ENCODE data around the gene IL34. TPM values are rescaled to one million over a fixed set of nuclear protein-coding genes. Genes with fewer than 3 reads are reported as not detected.

Gene IL34
- total and polyA plus RNA-seq, 2 of the 13 experiments (the other 11 are each of a cell fraction or from before 2014, with no cell fraction given): 1.2 to 1.3 TPM

DNA sequence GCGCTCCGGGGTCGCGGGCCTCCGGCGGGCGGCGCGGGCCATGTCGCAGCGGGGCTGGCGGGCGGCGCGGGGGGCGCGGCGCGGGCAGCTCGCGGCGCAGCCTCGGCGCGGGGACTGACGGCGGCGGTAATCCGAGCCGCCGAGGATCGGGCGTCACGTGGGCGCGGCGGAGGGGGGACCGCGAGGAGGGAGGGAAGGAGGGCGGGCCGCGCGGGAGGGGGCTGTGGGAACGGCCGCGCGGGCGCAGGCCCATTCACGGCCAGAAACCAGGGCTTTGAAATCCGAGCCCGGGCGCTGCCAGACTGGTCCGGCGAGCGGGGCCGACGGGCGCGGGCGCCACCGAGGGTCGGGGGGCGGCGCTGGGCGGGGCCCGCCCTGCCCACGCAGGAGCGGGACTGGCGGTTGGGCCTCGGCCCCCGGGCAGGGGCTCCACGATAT is 39.6 kb downstream of the IL34 start, which contains the start of gene MTSS2 (continued):
- TF ChIP-seq GABPA (IDR thresholded peaks at IDR 0.05; ENCODE audit: low read depth, low read length): no peak
- TF ChIP-seq GABPA (CRISPR knock-in tag; IDR thresholded peaks at IDR 0.05; ENCODE audit: low read depth): no peak
- no peak for TF ChIP-seq ZBTB40 (IDR thresholded peaks at IDR 0.05)
- no peak; the same call in 1 of the 2 replicates for TF ChIP-seq ZBTB40 (CRISPR knock-in tag; IDR thresholded peaks at IDR 0.05)
- peak in 1 of 2 experiments; percentile 18; a peak in 1 of 4 replicates for TF ChIP-seq POLR2A (IDR thresholded peaks at IDR 0.05; ENCODE audit: insufficient read depth in 1 of 2, low read depth in 2 of 2, low read length in 2 of 2)
- no peak for TF ChIP-seq ZNF530 (CRISPR knock-in tag; IDR thresholded peaks at IDR 0.05; ENCODE audit: low read depth)
- TF ChIP-seq ZNF740 (CRISPR knock-in tag; IDR thresholded peaks at IDR 0.05): no peak
- no peak for TF ChIP-seq TP53 (CRISPR knock-in tag; conservative IDR thresholded peaks at IDR 0.05)
- TF ChIP-seq THYN1 (CRISPR knock-in tag; IDR thresholded peaks at IDR 0.05; ENCODE audit: borderline replicate concordance, low read depth): no peak
- 0 out of 2 replicates have a peak, but pooled peaks have one; percentile 29 for TF ChIP-seq ZNF766 (CRISPR knock-in tag; IDR thresholded peaks at IDR 0.05; ENCODE audit: borderline replicate concordance)
- no peak for TF ChIP-seq FLYWCH1 (CRISPR knock-in tag; IDR thresholded peaks at IDR 0.05)
- no peak for TF ChIP-seq ZNF792 (CRISPR knock-in tag; IDR thresholded peaks at IDR 0.05)
- TF ChIP-seq PITX1 (CRISPR knock-in tag; IDR thresholded peaks at IDR 0.05): 0 out of 2 replicates have a peak, but pooled peaks have one; percentile 5
- TF ChIP-seq ZZZ3 (CRISPR knock-in tag; IDR thresholded peaks at IDR 0.05; ENCODE audit: borderline replicate concordance): no peak
- TF ChIP-seq RAD51 (IDR thresholded peaks at IDR 0.05; ENCODE audit: borderline replicate concordance): no peak
- TF ChIP-seq MEIS1 (CRISPR knock-in tag; IDR thresholded peaks at IDR 0.05; ENCODE audit: borderline replicate concordance): no peak
- TF ChIP-seq NFYB (CRISPR knock-in tag; IDR thresholded peaks at IDR 0.05): 0 out of 2 replicates have a peak, but pooled peaks have one; percentile 12
- TF ChIP-seq, protein P1, sequence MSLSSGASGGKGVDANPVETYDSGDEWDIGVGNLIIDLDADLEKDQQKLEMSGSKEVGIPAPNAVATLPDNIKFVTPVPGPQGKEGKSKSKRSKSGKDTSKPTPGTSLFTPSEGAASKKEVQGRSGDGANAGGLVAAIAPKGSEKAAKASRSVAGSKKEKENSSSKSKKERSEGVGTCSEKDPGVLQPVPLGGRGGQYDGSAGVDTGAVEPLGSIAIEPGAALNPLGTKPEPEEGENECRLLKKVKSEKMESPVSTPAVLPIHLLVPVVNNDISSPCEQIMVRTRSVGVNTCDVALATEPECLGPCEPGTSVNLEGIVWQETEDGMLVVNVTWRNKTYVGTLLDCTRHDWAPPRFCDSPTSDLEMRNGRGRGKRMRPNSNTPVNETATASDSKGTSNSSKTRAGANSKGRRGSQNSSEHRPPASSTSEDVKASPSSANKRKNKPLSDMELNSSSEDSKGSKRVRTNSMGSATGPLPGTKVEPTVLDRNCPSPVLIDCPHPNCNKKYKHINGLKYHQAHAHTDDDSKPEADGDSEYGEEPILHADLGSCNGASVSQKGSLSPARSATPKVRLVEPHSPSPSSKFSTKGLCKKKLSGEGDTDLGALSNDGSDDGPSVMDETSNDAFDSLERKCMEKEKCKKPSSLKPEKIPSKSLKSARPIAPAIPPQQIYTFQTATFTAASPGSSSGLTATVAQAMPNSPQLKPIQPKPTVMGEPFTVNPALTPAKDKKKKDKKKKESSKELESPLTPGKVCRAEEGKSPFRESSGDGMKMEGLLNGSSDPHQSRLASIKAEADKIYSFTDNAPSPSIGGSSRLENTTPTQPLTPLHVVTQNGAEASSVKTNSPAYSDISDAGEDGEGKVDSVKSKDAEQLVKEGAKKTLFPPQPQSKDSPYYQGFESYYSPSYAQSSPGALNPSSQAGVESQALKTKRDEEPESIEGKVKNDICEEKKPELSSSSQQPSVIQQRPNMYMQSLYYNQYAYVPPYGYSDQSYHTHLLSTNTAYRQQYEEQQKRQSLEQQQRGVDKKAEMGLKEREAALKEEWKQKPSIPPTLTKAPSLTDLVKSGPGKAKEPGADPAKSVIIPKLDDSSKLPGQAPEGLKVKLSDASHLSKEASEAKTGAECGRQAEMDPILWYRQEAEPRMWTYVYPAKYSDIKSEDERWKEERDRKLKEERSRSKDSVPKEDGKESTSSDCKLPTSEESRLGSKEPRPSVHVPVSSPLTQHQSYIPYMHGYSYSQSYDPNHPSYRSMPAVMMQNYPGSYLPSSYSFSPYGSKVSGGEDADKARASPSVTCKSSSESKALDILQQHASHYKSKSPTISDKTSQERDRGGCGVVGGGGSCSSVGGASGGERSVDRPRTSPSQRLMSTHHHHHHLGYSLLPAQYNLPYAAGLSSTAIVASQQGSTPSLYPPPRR (CRISPR knock-in tag; IDR thresholded peaks at IDR 0.05; ENCODE audit: borderline replicate concordance): 0 out of 2 replicates have a peak, but pooled peaks have one; percentile 38
